Suppressor macrophage (primary cell): ENCODE measurements around the gene TNS2.

ENCODE experiments used
- DNase-seq, 4 experiments: peaks; one replicate each; pipeline ENCODE4 v3.0.0-alpha.2; 2020 to 2022

Gene TNS2

DNA sequence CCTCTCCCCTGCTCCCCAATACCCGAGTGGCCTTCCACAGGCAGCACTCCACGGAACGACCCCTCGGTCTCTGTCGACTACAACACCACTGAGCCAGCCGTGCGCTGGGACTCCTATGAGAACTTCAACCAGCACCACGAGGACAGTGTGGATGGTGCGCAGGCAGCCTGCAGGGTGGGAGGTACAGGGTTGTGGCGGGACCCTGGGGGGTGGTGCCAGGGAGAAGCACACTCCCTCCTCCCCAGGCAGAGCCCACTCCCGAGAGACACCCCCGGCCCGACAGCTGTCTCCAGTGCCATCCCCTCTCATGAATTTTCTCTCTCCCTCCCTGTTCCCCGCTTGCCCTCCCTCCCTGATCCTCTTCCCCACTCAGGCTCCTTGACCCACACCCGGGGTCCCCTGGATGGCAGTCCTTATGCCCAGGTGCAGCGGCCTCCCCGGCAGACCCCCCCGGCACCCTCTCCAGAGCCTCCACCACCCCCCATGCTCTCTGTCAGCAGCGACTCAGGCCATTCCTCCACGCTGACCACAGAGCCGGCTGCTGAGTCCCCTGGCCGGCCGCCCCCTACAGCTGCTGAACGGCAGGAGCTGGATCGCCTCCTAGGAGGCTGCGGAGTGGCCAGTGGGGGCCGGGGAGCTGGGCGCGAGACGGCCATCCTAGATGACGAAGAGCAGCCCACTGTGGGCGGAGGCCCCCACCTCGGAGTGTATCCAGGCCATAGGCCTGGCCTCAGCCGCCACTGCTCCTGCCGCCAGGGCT, 9.0 kb downstream of the TNS2 start:
- no peak for DNase-seq

GRCh38 chr12:53059434-53060063, 9.7 kb downstream of the TNS2 start:
- no peak for DNase-seq

DNA sequence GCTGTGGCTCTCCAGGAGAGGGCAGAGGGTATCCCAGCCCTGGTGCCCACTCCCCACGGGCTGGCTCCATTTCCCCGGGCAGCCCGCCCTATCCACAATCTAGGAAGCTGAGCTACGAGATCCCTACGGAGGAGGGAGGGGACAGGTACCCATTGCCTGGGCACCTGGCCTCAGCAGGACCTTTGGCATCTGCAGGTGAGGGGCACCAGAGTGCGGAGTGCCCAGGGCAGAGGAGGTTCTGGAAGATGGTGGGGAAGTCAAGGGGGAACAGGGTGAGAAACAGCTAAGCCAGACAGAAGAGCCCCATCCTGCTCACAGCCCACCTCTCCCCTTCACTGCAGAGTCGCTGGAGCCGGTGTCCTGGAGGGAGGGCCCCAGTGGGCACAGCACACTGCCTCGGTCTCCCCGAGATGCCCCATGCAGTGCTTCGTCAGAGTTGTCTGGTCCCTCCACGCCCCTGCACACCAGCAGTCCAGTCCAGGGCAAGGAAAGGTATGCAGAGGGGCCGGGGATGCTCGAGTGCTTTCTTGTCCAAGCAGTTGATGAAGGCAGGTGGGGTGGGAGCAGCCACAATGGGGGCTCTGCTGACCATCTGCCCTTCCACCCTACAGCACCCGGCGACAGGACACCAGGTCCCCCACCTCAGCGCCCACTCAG, 10.3 kb downstream of the TNS2 start:
- no peak for DNase-seq

- no peak for DNase-seq
These were observed 10.9 kb downstream of the TNS2 start for GRCh38 chr12:53060721-53061276.

GRCh38 chr12:53061404-53062010, 11.6 kb downstream of the TNS2 start:
- DNase-seq: no peak

DNA sequence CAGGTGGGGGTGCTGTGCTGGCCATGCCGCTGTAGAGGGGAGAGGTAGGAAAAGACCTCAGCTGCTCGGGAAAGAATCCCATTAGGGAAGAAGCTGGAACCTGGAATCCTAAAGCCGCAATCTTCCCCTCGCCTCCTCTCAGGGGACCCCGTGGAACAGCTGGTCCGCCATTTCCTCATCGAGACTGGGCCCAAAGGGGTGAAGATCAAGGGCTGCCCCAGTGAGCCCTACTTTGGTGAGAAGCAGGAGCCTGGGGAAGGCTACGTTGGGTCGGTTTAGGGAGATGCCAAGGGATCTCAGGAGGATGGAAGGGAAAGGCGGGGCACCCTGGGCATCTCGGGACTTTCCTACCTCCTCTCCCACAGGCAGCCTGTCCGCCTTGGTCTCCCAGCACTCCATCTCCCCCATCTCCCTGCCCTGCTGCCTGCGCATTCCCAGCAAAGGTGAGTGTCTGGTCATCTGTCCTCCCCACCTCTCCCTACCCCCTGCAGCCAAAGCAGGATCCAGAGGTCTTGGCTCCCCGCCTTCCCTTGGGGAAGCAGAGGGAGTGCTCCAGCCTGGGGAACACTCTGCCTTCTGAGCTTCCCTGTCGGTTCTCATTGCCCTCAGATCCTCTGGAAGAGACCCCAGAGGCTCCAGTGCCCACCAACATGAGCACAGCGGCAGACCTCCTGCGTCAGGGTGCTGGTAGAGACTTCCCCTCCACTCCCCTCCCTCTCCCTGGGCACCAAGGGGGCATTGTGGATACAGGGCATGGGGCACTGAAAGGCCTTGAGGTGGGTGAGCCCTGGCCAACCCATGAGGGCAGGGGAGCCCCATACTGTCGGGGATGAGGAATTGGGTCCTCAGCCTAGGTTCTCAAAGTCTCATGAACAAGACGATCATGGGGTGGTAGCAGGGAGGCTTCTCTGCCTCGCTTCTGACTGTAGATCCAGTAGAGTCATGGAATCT, 12.4 kb downstream of the TNS2 start:
- DNase-seq: no peak

DNA sequence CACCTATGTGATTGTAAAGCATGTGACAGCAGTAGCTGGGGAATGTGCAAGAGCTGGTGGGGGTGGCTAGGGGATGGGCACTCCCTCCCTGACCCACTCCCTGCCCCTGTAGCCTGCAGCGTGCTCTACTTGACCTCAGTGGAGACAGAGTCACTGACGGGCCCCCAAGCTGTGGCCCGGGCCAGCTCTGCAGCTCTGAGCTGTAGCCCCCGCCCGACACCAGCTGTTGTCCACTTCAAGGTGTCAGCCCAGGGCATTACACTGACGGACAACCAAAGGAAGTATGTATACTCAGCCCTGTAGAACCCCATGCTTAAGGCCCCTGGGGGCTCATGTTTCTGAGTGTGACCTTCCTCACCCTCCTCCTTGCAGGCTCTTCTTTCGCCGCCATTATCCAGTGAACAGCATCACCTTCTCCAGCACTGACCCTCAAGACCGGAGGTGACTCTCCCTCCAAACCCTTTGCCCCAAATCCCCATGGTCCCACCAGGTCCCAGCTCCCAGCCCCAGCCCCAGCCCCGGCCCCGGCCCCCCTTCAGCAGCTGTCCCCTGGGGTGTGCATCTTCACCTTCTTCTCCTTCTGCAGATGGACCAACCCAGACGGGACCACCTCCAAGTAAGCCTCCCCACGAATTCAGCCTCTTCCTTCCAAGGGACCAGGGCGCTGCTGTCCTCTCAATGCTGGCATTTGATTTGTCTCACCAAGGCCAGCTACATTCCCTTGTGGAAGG, 13.3 kb downstream of the TNS2 start:
- DNase-seq: no peak

DNA sequence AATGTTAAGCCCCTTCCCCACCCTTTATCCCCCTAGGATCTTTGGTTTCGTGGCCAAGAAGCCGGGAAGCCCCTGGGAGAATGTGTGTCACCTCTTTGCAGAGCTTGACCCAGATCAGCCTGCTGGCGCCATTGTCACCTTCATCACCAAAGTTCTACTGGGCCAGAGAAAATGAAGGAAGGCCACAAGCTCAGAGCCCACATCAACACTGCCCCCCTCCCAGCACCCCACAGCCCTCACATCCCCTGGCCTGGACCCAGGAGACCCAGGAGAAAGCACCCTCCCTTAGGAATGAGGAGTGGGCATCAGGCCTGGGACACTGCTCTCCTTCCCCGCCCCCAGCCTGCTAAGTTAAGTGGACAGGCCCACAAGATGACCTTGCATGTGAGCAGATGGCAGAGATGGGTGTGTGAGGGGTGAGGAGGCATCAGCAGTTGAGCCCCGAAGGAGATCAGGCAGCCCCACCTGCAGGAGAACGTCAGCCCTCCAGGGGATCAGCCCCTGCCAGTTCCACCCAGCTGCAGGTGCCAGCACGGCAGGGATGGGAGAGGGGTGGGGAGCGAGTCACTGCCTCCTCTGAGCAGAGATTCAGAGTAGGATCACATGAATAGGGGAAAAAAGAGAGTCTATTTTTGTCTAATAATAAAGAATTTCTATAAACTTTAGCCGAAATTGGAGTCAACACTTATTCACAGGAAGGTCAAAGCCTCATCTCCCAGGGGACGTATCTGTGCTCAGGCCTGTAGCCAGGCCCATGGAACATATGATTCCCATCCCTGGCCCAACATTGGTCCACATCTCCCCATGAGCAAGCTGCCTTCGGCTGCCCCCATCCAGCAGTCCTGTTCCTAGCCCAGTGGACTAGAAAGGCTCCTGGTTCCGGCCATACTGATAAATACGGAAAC, 14.1 kb downstream of the TNS2 start:
- DNase-seq: no peak

- DNase-seq: no peak
These were observed 15.0 kb downstream of the TNS2 start for GRCh38 chr12:53064613-53065436.

GRCh38 chr12:53065470-53065869, 15.6 kb downstream of the TNS2 start:
- no peak for DNase-seq

DNA sequence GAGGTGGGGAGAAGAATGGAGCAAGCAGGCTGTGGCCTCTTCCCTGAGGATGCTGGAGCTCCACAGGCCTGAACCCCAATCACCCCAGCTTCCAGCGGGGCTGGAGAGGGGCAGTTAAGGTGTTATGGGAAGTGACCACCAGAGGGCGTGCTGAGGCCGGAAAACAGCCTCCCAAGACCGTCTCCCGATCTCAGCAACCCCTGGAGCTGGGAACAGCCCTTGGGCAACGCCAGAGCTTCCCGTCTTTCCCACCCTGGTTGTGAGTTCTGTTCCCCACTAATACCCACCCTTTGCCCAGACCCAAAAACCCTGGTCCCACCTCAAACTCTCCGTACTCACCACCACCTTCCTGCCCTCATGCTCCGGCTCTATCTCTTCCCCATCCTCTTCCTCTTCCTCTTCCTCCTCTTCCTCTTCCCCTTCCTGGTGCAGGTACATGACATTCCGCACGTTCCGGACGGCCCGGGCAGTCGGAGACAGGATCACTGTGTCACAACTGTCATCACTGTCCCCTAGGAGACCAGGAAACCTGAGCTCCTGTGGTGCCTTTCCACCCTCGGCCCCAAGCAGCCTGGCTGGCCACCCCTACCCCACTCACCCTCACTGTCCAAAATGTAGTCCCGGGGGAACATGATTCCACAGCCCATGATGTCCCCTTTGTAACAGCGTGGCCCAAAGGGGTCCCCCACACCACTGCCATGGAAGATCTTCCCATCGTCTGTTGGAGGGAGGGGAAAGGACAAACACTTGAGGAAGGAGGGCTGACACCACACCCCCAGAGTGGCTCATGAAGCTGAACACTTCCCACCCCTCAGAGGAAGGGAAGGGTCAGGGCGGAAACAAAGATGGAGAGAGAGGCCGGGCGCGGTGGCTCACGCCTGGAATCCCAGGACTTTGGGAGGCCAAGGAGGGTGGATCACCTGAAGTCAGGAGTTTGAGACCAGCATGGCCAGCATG, 16.4 kb downstream of the TNS2 start:
- DNase-seq: peak; percentile 71 to 88 (median 83)

GRCh38 chr12:53067074-53067992, 17.5 kb downstream of the TNS2 start:
- DNase-seq: no peak

GRCh38 chr12:53067993-53068770, 18.3 kb downstream of the TNS2 start:
- no peak for DNase-seq

- DNase-seq: no peak
These were observed 19.1 kb downstream of the TNS2 start for GRCh38 chr12:53068811-53069585.
